IPS-20b (cell line): ENCODE measurements around the gene STAT5A.
"Not testable (repeated sequence)": the region's sequence is repeated elsewhere in the genome, so short reads cannot be mapped to it uniquely, and the experiment has no call there.

Experiments
- H3K27ac ChIP-seq: one replicate; pipeline ENCODE4 v1.5.1; 2013; ENCODE audit warnings: low read length
- H3K27me3 ChIP-seq: 2 replicates; pipeline ENCODE4 v1.6.1; 2013; ENCODE audit warnings: mild to moderate bottlenecking, low read length, inconsistent platforms; ENCODE audit not compliant: insufficient read depth
- H3K36me3 ChIP-seq: 2 replicates; pipeline ENCODE4 v1.6.1; 2013; ENCODE audit warnings: low read depth, mild to moderate bottlenecking, inconsistent platforms, low read length, moderate library complexity; ENCODE audit not compliant: insufficient read depth
- H3K4me1 ChIP-seq: 2 replicates; pipeline ENCODE4 v1.6.1; 2013; ENCODE audit warnings: mild to moderate bottlenecking, control low read depth, inconsistent platforms, low read length, moderate library complexity; ENCODE audit not compliant: insufficient read depth
- H3K4me3 ChIP-seq: 2 replicates; pipeline ENCODE4 v1.5.1; 2013; ENCODE audit warnings: mild to moderate bottlenecking, low read length, inconsistent platforms
- H3K9ac ChIP-seq: 2 replicates; pipeline ENCODE4 v1.6.1; 2013; ENCODE audit warnings: low read depth, mild to moderate bottlenecking, inconsistent platforms, low read length, moderate library complexity
- H3K9me3 ChIP-seq: 2 replicates; pipeline ENCODE4 v1.6.1; 2013; ENCODE audit warnings: mild to moderate bottlenecking, low read depth, low read length, inconsistent platforms; ENCODE audit not compliant: insufficient read depth

STAT5A gene

DNA sequence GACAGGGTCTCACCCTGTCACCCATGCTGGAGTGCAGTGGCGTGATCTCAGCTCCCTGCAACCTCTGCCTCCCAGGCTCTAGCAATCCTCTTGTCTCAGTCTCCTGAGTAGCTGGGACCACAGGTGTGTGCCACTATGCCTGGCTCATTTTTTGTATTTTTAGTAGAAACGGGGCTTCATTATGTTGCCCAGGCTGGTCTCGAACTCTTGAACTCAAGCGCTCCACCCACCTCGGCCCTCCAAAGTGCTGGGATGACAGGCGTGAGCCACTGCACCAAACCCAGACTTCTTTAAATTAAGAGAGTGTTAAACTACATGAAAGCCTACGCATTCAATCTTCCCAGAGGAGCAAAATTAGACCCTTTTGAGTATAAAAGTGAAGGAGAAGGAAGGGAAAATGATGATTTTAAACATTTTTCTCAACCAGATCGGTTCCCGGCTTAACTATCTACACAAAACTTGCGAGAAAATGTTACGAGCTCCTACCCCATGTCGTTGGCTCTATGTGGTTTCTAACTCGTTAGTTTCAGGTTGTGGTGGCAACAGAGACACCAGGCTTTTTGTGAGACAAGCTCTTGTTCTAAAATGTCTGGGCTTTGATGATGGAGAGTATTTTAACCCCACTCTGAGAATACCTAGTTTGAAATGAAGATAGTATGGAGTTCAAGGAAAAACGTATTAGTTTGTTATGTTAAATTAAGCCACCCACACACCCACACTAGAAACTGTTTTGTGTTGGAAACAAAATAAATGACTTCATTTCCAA lies 38.4 kb upstream of the STAT5A start:
- Histone ChIP-seq H3K27ac (no peak overlapping the region), H3K9ac (no peak overlapping the region), H3K4me1 (peaks cover 11% of the 10 kb centered on the region; the same call in 1 of the 2 replicates), H3K4me3 (no peak overlapping the region), H3K36me3 (no peaks in the 10 kb centered on the region), H3K9me3 (no peaks in the 10 kb centered on the region), H3K27me3 (no peaks in the 10 kb centered on the region)

DNA sequence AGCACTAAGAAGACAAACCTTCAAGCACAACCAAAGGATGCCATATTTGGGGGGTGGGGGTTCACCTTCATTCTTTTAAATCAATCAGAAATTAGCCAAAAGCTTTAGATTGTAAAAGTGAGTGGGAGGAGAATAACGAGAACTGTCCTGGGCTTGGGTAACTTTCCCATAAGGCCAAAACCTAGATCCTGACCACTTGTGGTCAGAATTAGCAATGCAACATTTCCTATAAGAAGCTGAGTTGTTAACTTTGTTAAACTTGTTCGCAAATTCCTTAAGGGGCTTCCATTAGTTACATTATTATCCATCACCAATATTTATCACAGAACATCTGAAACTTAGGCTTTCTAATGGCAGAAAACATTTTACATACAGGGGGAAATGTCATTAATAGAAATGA lies 37.2 kb upstream of the STAT5A start:
- Histone ChIP-seq H3K36me3 (no peaks in the 10 kb centered on the region), H3K9ac (no peak overlapping the region), H3K9me3 (no peaks in the 10 kb centered on the region), H3K4me1 (peaks cover 16% of the 10 kb centered on the region; the same call in 1 of the 2 replicates), H3K4me3 (no peak overlapping the region), H3K27me3 (no peaks in the 10 kb centered on the region), H3K27ac (no peak overlapping the region)

DNA sequence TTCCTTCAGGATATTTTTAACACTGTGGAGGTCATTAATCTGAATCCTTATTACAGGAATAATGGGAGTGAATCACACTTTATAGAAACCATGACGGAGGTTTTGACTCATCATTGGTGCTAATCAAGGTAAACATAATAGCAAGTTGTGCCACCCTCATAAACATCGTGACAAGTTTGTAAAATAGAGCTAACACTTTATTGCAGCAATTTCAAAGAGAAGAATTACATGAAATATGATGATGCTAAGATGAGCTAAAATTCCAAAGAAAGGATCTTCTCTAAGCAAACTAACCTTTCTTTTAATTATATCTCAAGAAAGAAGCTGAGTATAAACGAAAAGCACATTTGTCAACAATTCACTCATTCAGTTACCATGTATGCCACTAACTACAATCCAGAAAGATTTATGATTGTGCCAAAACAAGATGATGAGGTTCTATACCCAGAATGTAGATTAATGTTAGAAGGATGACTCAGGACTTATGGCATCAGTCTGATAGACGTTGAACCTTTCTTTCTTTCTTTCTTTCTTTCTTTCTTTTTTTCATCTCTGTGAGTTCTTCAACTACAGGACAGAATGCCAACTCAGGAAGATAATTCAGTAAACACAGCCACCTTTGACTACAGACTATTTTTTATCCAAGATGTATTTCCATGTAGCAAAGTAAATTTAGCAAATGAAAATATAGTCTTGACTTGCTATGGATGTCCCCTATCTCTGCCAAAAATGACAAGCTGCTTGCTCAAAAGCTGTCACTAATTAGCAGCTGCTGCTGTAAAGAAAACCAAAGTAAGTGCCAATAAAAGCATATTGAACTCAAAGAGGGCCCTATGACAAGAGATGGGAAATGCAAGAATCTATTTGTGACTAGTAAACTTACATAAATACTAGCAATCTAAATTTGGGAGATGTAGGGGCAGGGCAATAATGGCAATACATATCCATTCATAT lies 35.4 kb upstream of the STAT5A start:
- no peaks in the 10 kb centered on the region for H3K36me3 ChIP-seq
- no peaks in the 10 kb centered on the region for H3K27me3 ChIP-seq
- no peaks in the 10 kb centered on the region for H3K9me3 ChIP-seq
- no peak overlapping the region for H3K9ac ChIP-seq
- peaks cover 16% of the 10 kb centered on the region; the same call in 1 of the 2 replicates for H3K4me1 ChIP-seq
- no peak overlapping the region for H3K27ac ChIP-seq
- H3K4me3 ChIP-seq, result no peak overlapping the region

DNA sequence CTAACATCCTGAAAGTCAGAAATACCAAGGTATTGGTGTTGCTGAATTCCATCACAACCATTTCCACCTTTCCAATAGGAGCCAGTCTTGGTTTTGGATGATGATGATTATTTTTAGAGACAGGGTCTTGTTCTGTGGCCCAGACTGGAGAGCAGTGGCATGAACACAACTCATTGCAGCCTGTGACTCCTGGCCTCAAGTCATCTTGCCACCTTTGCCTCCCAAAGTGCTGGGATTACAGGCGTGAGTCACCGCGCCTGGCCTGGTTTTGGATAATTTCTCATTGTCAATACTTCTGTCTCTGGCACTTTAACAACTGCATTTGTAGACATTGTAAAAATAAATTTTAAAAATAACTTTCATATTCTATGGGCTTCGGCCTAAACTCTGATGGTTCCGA lies 34.7 kb upstream of the STAT5A start:
- Histone ChIP-seq H3K27ac (no peak overlapping the region), H3K9me3 (no peaks in the 10 kb centered on the region), H3K4me3 (no peak overlapping the region), H3K27me3 (no peaks in the 10 kb centered on the region), H3K36me3 (no peaks in the 10 kb centered on the region), H3K4me1 (peaks cover 16% of the 10 kb centered on the region; the same call in 1 of the 2 replicates), H3K9ac (no peak overlapping the region)

DNA sequence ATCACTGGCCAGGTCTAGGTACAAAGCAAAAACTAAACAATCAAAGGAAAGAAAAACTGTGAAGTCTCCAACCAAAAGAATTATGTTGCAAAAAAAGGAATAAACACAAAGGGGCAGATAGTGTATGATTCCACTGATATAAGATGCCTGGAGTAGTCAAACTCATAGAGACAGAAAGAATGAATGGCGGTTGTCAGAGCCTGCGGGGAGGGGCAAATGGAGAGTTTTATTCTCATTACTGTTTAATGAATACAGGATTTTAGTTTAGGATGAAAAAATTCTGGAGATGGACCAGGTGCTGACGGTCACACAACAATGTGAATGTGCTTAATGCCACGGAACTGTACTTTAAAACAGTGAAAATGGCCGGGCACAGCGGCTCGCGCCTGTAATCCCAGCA lies 32.9 kb upstream of the STAT5A start:
- H3K9ac ChIP-seq, result no peak overlapping the region
- H3K36me3 ChIP-seq, result no peaks in the 10 kb centered on the region
- no peaks in the 10 kb centered on the region for H3K9me3 ChIP-seq
- H3K4me1 ChIP-seq, result peaks cover 11% of the 10 kb centered on the region; the same call in 1 of the 2 replicates
- H3K27me3 ChIP-seq, result no peaks in the 10 kb centered on the region
- no peak overlapping the region for H3K4me3 ChIP-seq
- H3K27ac ChIP-seq, result no peak overlapping the region

DNA sequence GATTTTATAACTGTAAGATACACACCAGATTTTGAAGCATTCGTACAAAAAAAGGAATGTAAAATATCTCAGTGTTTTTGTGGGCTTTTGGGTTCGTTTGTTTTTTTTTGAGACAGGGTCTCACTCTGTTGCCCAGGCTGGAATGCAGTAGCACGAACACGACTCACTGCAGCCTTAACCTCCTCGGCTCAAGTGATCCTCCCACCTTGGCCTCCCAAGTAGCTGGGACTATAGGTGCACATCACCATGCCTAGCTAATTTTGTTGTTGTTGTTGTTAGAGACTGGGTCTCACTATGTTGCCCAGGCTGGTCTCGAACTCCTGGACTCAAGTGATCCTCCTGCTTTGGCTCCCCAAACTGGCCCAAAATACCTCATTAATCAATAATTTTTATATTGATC lies 28.0 kb upstream of the STAT5A start:
- H3K9ac ChIP-seq, result no peak overlapping the region
- H3K4me1 ChIP-seq, result peaks cover 2% of the 10 kb centered on the region; the same call in 1 of the 2 replicates
- H3K27me3 ChIP-seq, result no peaks in the 10 kb centered on the region
- no peak overlapping the region for H3K27ac ChIP-seq
- no peaks in the 10 kb centered on the region for H3K36me3 ChIP-seq
- H3K9me3 ChIP-seq, result no peaks in the 10 kb centered on the region
- H3K4me3 ChIP-seq, result no peak overlapping the region

DNA sequence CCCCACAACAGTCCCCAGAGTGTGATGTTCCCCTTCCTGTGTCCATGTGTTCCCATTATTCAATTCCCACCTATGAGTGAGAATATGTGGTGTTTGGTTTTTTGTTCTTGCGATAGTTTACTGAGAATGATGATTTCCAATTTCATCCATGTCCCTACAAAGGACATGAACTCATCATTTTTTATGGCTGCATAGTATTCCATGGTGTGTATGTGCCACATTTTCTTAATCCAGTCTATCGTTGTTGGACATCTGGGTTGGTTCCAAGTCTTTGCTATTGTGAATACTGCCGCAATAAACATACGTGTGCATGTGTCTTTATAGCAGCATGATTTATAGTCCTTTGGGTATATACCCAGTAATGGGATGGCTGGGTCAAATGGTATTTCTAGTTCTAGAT lies 23.9 kb upstream of the STAT5A start:
- H3K27ac ChIP-seq, H3K36me3 ChIP-seq, H3K9ac ChIP-seq, H3K9me3 ChIP-seq, H3K4me1 ChIP-seq, H3K27me3 ChIP-seq, H3K4me3 ChIP-seq: not testable (repeated sequence)

DNA sequence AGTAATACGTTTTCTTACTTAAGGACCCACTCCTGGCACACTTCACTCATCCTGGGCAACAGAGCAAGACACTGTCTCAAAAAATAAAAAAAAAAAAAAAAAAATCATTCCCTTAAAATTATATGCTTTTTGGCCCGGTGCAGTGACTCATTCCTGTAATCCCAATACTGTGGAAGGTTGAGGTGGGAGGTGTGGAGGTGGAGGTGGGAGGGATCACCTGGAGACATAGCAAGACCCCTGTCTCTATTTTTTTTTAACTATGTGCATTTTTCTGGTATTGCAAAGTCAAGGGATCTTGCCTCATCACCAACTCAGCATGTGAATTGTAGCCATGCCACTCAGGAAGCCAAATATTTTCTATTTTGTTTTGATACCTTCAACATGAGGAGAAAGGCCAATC lies 21.8 kb upstream of the STAT5A start:
- H3K27me3 ChIP-seq, result no peaks in the 10 kb centered on the region
- no peak overlapping the region for H3K27ac ChIP-seq
- no peaks in the 10 kb centered on the region for H3K36me3 ChIP-seq
- no peak overlapping the region for H3K4me3 ChIP-seq
- H3K9ac ChIP-seq, result no peak overlapping the region
- H3K9me3 ChIP-seq, result no peaks in the 10 kb centered on the region
- H3K4me1 ChIP-seq, result no peaks in the 10 kb centered on the region

DNA sequence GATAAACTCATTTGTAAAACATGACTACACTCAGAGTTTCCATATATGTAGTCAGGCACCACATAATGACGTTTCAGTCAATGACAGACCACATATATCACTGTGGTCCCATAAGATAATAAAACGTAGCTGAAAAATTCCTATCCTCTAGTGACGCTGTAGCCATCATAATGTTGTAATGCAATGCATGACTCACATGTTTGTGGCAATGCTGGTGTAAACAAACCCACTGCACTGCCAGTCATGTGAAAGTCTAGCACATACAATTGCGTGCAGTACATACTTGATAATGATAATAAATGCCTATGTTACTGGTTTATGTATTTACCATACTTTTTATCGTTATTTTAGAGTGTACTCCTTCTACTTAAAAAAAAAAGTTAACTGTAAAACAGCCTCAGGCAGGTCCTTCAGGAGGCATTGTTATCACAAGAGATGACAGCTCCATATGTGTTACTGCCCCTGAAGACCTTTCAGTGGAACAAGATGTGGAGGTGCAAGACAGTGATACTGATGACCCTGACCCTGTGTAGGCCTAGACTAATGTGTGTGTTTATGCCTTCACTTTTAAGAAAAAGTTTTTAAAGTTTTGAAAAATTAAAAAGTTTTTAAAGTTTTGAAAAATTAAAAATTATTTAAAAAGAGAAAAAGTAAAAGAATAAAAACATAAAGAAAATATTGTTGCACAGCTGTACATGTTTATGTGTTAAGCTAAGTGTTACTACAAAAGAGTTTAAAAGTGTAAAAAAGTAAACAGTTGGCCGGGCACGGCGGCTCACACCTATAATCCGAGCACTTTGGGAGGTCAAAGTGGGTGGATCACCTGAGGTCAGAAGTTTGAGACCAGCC lies 21.2 kb upstream of the STAT5A start:
- H3K4me1 ChIP-seq, result peaks cover 4% of the 10 kb centered on the region
- no peak overlapping the region for H3K4me3 ChIP-seq
- no peaks in the 10 kb centered on the region for H3K36me3 ChIP-seq
- H3K27me3 ChIP-seq, result no peaks in the 10 kb centered on the region
- H3K27ac ChIP-seq, result no peak overlapping the region
- no peak overlapping the region for H3K9ac ChIP-seq
- H3K9me3 ChIP-seq, result no peaks in the 10 kb centered on the region

DNA sequence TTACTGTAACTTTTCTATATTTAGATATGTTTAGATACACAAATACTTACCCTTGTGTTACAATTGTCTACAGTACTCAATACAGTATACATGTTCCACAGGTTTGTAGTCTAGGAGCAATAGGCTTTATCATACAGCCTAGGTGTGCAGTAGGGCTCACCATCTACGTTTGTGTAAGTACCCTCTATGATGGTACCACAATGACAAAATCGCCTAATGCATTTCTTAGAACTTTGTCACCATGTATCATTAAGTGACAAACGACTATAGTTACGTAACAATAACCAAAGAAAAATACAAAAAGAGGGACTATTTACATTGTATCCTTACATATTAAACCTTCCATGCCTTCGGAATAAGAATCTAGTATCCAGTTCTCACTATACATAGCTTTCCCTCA lies 20.1 kb upstream of the STAT5A start:
- peaks cover 15% of the 10 kb centered on the region for H3K4me1 ChIP-seq
- no peaks in the 10 kb centered on the region for H3K27me3 ChIP-seq
- H3K36me3 ChIP-seq, result no peaks in the 10 kb centered on the region
- H3K27ac ChIP-seq, result no peak overlapping the region
- H3K9me3 ChIP-seq, result no peaks in the 10 kb centered on the region
- no peak overlapping the region for H3K4me3 ChIP-seq
- H3K9ac ChIP-seq, result no peak overlapping the region

DNA sequence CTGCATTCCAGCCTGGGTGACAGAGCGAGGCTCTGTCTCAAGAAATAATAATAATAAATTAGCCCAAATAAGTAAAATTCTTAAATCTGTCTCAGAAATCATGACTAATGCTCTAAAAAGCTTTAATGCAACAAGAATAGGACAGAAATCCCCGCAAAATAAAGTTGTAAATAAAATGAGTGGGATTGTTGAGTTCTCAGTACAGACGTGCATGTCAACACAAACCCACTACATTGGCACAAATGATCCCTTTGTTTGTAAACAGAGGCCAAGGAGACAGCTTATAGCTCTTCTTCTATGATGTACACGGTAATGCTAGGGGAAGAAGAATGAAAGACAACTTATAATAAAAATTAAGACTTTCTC lies 18.1 kb upstream of the STAT5A start:
- Histone ChIP-seq H3K36me3 (no peaks in the 10 kb centered on the region), H3K4me1 (peaks cover 32% of the 10 kb centered on the region), H3K27ac (no peak overlapping the region), H3K27me3 (no peaks in the 10 kb centered on the region), H3K9ac (no peak overlapping the region), H3K9me3 (no peaks in the 10 kb centered on the region), H3K4me3 (no peak overlapping the region)
